AG04450 (cell line): ENCODE data around the gene DIP2B. TPM values are rescaled to one million over a fixed set of nuclear protein-coding genes. Genes with fewer than 3 reads are reported as not detected.
"Not testable (repeated sequence)": the region's sequence is repeated elsewhere in the genome, so short reads cannot be mapped to it uniquely, and the experiment has no call there.

Source experiments
- CTCF ChIA-PET: fragments of 300-600, 350-600 bp; formaldehyde crosslinking; extraction: SDS; loops from one replicate; lab custom pipeline; 2022; ENCODE audit warnings: antibody characterized with exemption, inconsistent platforms; lab: Charles Lee
- POLR2A ChIA-PET: fragments of 350-600 bp; formaldehyde crosslinking; extraction: SDS; loops from one replicate; lab custom pipeline; 2021; ENCODE audit warnings: antibody characterized with exemption, inconsistent platforms; lab: Yijun Ruan, JAX
- DNase-seq: peaks from one replicate; pipeline ENCODE4 v3.0.0-alpha.2; 2011; ENCODE audit warnings: low read depth, low spot score
- H3K27ac ChIP-seq: one replicate; pipeline ENCODE4 v1.5.1; 2012; ENCODE audit warnings: low read depth, low read length, control low read depth
- H3K27me3 ChIP-seq: one replicate; pipeline ENCODE4 v1.6.0; 2012; ENCODE audit warnings: low read length; ENCODE audit not compliant: control insufficient read depth, insufficient read depth
- H3K4me3 ChIP-seq: 2 replicates; pipeline ENCODE4 v1.5.1; 2011; ENCODE audit warnings: mild to moderate bottlenecking, low read depth, low read length, control low read depth
- H3K9me3 ChIP-seq: 2 replicates; pipeline ENCODE4 v1.5.1; 2012; ENCODE audit warnings: low read length; ENCODE audit not compliant: control insufficient read depth, insufficient read depth
- CTCF ChIP-seq: IDR thresholded peaks from 2 replicates; pipeline ENCODE4 v1.5.1; 2011; ENCODE audit warnings: low read depth, low read length, control low read depth, inconsistent platforms
- polyA plus RNA-seq: library from polyadenylated mRNA; depleted of rRNA; stranded (reverse); fragments of >200 nt; gene quantifications from 2 replicates; pipeline ENCODE4 v1.2.3, GENCODE V29; 2011

The DIP2B gene
- polyA plus RNA-seq, 1 experiment: 22.0 TPM

- CTCF ChIA-PET: no interaction called here
- Histone ChIP-seq H3K9me3 (no peaks in the 10 kb centered on the region), H3K4me3 (no peak overlapping the region), H3K27ac (no peak overlapping the region), H3K27me3 (no peaks in the 10 kb centered on the region)
- DNase-seq: no peak
- POLR2A ChIA-PET: no interaction called here
- TF ChIP-seq CTCF: no peak
Measured at GRCh38 chr12:50550530-50551223, 45.9 kb downstream of the DIP2B start.

GRCh38 chr12:50551866-50552265 lies 47.1 kb downstream of the DIP2B start:
- DNase-seq: no peak
- H3K27me3 ChIP-seq: no peaks in the 10 kb centered on the region
- CTCF ChIA-PET: interaction anchor here (0.6 kb wide), 1 partner anchor 138 kb away, joined by 4 read pairs; no protein-coding TSS in a partner anchor
- POLR2A ChIA-PET: no interaction called here
- no peak overlapping the region for H3K27ac ChIP-seq
- no peak overlapping the region for H3K4me3 ChIP-seq
- H3K9me3 ChIP-seq: no peaks in the 10 kb centered on the region
- TF ChIP-seq CTCF: no peak

GRCh38 chr12:50554651-50555050 lies 49.9 kb downstream of the DIP2B start:
- DNase-seq: no peak
- H3K27ac ChIP-seq: no peak overlapping the region
- no peak for TF ChIP-seq CTCF
- H3K9me3 ChIP-seq: no peaks in the 10 kb centered on the region
- H3K4me3 ChIP-seq: no peak overlapping the region
- no peaks in the 10 kb centered on the region for H3K27me3 ChIP-seq
- ChIA-PET POLR2A (no interaction called here), CTCF (no interaction called here)

- ChIA-PET CTCF (no interaction called here), POLR2A (no interaction called here)
- H3K27ac ChIP-seq: no peak overlapping the region
- no peak for DNase-seq
- no peak for TF ChIP-seq CTCF
- H3K27me3 ChIP-seq: no peaks in the 10 kb centered on the region
- no peaks in the 10 kb centered on the region for H3K9me3 ChIP-seq
- H3K4me3 ChIP-seq: no peak overlapping the region
Measured at GRCh38 chr12:50555471-50555885, 50.7 kb downstream of the DIP2B start.

- DNase-seq: no peak
- TF ChIP-seq CTCF: no peak
Measured at GRCh38 chr12:50556273-50556672, 51.5 kb downstream of the DIP2B start.

GRCh38 chr12:50556796-50557195 lies 52.0 kb downstream of the DIP2B start:
- POLR2A ChIA-PET: interaction anchor here (0.6 kb wide), 3 partner anchors 18 to 49 kb away, joined by 3 read pairs; no protein-coding TSS in a partner anchor
- H3K27ac ChIP-seq, H3K27me3 ChIP-seq, CTCF ChIA-PET, H3K4me3 ChIP-seq, DNase-seq, H3K9me3 ChIP-seq: not testable (repeated sequence)

More at GRCh38 chr12:50556273-50556672, 51.5 kb downstream of the DIP2B start:
- Histone ChIP-seq H3K27ac (no peak overlapping the region), H3K27me3 (no peaks in the 10 kb centered on the region), H3K4me3 (no peak overlapping the region), H3K9me3 (no peaks in the 10 kb centered on the region)
- ChIA-PET CTCF (interaction anchor here (0.6 kb wide), 1 partner anchor 1425 kb away, joined by 3 read pairs; the partner anchor contains the start of gene TUBA1B), POLR2A (interaction anchor here (0.6 kb wide), 1 partner anchor 19 kb away, joined by 3 read pairs; no protein-coding TSS in a partner anchor)
